WTC11 (cell line): Measurements from ENCODE around the gene MAST4. TPM values are rescaled to one million over a fixed set of nuclear protein-coding genes. Genes with fewer than 3 reads are reported as not detected.
"Not testable (repeated sequence)": the region's sequence is repeated elsewhere in the genome, so short reads cannot be mapped to it uniquely, and the experiment has no call there.

Source experiments
- ATAC-seq: fragments of 200-7000 bp; cut with Tn5 transposase; 2 replicates; pipeline ENCODE4 v1.10.0; 2021; ENCODE audit warnings: mild to moderate bottlenecking, moderate library complexity
- CTCF ChIA-PET: fragments of 300-600 bp; sonication (Branson Sonifier 250); formaldehyde crosslinking; loops from one replicate; lab custom pipeline; 2021; ENCODE audit warnings: antibody characterized with exemption; lab: Charles Lee
- POLR2A ChIA-PET: fragments of 350-600 bp; sonication (Branson Sonifier 250); formaldehyde crosslinking; loops from one replicate; lab custom pipeline; 2021; ENCODE audit warnings: antibody characterized with exemption; lab: Charles Lee
- DNase-seq: peaks from one replicate; pipeline ENCODE4 v3.0.0; 2021; ENCODE audit warnings: low spot score
- H3K27ac Mint-ChIP-seq: 2 replicates; pipeline ENCODE4 v1.8.0; 2021; ENCODE audit warnings: mixed read lengths
- H3K27me3 Mint-ChIP-seq: 2 replicates; pipeline ENCODE4 v1.8.0; 2021; ENCODE audit warnings: low read depth, mild to moderate bottlenecking, moderate library complexity, mixed read lengths
- H3K36me3 Mint-ChIP-seq: 2 replicates; pipeline ENCODE4 v1.8.0; 2021; ENCODE audit warnings: mixed read lengths
- H3K4me1 Mint-ChIP-seq: 2 replicates; pipeline ENCODE4 v1.8.0; 2022; ENCODE audit warnings: mixed read lengths
- H3K4me3 Mint-ChIP-seq: 2 replicates; pipeline ENCODE4 v1.8.0; 2021; ENCODE audit warnings: mild to moderate bottlenecking, moderate library complexity, mixed read lengths
- H3K9me3 Mint-ChIP-seq: 2 replicates; pipeline ENCODE4 v1.8.0; 2021; ENCODE audit warnings: mixed read lengths
- AR ChIP-seq: fragments of 250-450 bp; sonication (Bioruptor Pico); IDR thresholded peaks from 2 replicates; pipeline ENCODE4 v1.9.0; 2021; ENCODE audit warnings: mild to moderate bottlenecking
- ARID4B ChIP-seq: sonication (generic); formaldehyde crosslinking; IDR thresholded peaks from 2 replicates; pipeline ENCODE4 v1.8.0; 2023; ENCODE audit warnings: missing genetic modification reagents, mild to moderate bottlenecking, borderline replicate concordance
- CDX4 ChIP-seq: fragments of 250-450 bp; sonication (Bioruptor Pico); IDR thresholded peaks from 2 replicates; pipeline ENCODE4 v1.9.0; 2021; ENCODE audit warnings: moderate library complexity, mild to moderate bottlenecking, inconsistent platforms, borderline replicate concordance
- ESRRA ChIP-seq: sonication (generic); formaldehyde crosslinking; IDR thresholded peaks from 2 replicates; pipeline ENCODE4 v1.8.1; 2022; ENCODE audit warnings: mild to moderate bottlenecking, missing genetic modification reagents, borderline replicate concordance
- ETV6 ChIP-seq: sonication (generic); formaldehyde crosslinking; IDR thresholded peaks from 2 replicates; pipeline ENCODE4 v1.8.1; 2022; ENCODE audit warnings: mild to moderate bottlenecking, missing genetic modification reagents
- HMGXB4 ChIP-seq: sonication (generic); formaldehyde crosslinking; IDR thresholded peaks from 2 replicates; pipeline ENCODE4 v1.8.1; 2023; ENCODE audit warnings: mild to moderate bottlenecking, moderate library complexity, missing genetic modification reagents
- IRF2 ChIP-seq: sonication (generic); formaldehyde crosslinking; IDR thresholded peaks from 2 replicates; pipeline ENCODE4 v1.8.0; 2022; ENCODE audit warnings: low read depth, missing genetic modification reagents, borderline replicate concordance
- JAZF1 ChIP-seq: fragments of 250-450 bp; sonication (Bioruptor Pico); IDR thresholded peaks from 2 replicates; pipeline ENCODE4 v1.9.0; 2021; ENCODE audit warnings: moderate library complexity, mild to moderate bottlenecking, inconsistent platforms
- MXD4 ChIP-seq: fragments of 250-450 bp; sonication (Bioruptor Pico); IDR thresholded peaks from 2 replicates; pipeline ENCODE4 v1.8.0; 2021; ENCODE audit warnings: mild to moderate bottlenecking, moderate library complexity, borderline replicate concordance
- MYBL2 ChIP-seq: sonication (generic); formaldehyde crosslinking; IDR thresholded peaks from 2 replicates; pipeline ENCODE4 v1.8.1; 2023; ENCODE audit warnings: mild to moderate bottlenecking, moderate library complexity, missing genetic modification reagents
- NFATC4 ChIP-seq: fragments of 250-450 bp; sonication (Bioruptor Pico); IDR thresholded peaks from 2 replicates; pipeline ENCODE4 v1.9.0; 2021; ENCODE audit warnings: mild to moderate bottlenecking
- PRRX2 ChIP-seq: fragments of 250-450 bp; sonication (Bioruptor Pico); IDR thresholded peaks from 2 replicates; pipeline ENCODE4 v1.8.0; 2021; ENCODE audit warnings: mild to moderate bottlenecking
- SMAD4 ChIP-seq: sonication (generic); formaldehyde crosslinking; IDR thresholded peaks from 2 replicates; pipeline ENCODE4 v1.8.0; 2022; ENCODE audit warnings: mild to moderate bottlenecking, missing genetic modification reagents
- SOX15 ChIP-seq: fragments of 250-450 bp; sonication (Bioruptor Pico); IDR thresholded peaks from 2 replicates; pipeline ENCODE4 v1.9.0; 2021; ENCODE audit warnings: mild to moderate bottlenecking
- SP1 ChIP-seq: sonication (generic); formaldehyde crosslinking; conservative IDR thresholded peaks from 2 replicates; pipeline ENCODE4 v1.8.1; 2022; ENCODE audit warnings: missing genetic modification reagents
- TEAD4 ChIP-seq: sonication (generic); formaldehyde crosslinking; IDR thresholded peaks from 2 replicates; pipeline ENCODE4 v1.8.0; 2022; ENCODE audit warnings: mild to moderate bottlenecking, missing genetic modification reagents
- USF2 ChIP-seq: sonication (generic); formaldehyde crosslinking; IDR thresholded peaks from 2 replicates; pipeline ENCODE4 v1.8.1; 2023; ENCODE audit warnings: mild to moderate bottlenecking, missing genetic modification reagents, moderate library complexity
- ZNF232 ChIP-seq: sonication (generic); formaldehyde crosslinking; IDR thresholded peaks from 2 replicates; pipeline ENCODE4 v1.8.0; 2022; ENCODE audit warnings: mild to moderate bottlenecking, missing genetic modification reagents
- ZNF263 ChIP-seq: sonication (generic); formaldehyde crosslinking; IDR thresholded peaks from 2 replicates; pipeline ENCODE4 v1.8.1; 2022; ENCODE audit warnings: low read depth, mild to moderate bottlenecking, moderate library complexity, missing genetic modification reagents
- ZNF281 ChIP-seq: sonication (generic); formaldehyde crosslinking; IDR thresholded peaks from 2 replicates; pipeline ENCODE4 v1.8.0; 2023; ENCODE audit warnings: mild to moderate bottlenecking, missing genetic modification reagents
- ZNF423 ChIP-seq: fragments of 250-450 bp; sonication (Bioruptor Pico); IDR thresholded peaks from 2 replicates; pipeline ENCODE4 v2.1.2; 2022; ENCODE audit warnings: mild to moderate bottlenecking, moderate library complexity
- total RNA-seq: library from RNA; stranded (reverse); gene quantifications from 3 replicates; pipeline ENCODE4 v1.2.3, GENCODE V29; 2021

Gene MAST4
- total RNA-seq, 1 experiment from 2014 or later, result 8.0 TPM

- H3K4me1 Mint-ChIP-seq, H3K36me3 Mint-ChIP-seq, H3K4me3 Mint-ChIP-seq, ATAC-seq, POLR2A ChIA-PET, CTCF ChIA-PET, H3K27me3 Mint-ChIP-seq, DNase-seq, H3K27ac Mint-ChIP-seq: not testable (repeated sequence)
- H3K9me3 Mint-ChIP-seq, result peaks cover 15% of the 10 kb centered on the region
Observed at GRCh38 chr5:67173351-67173750, 577.2 kb downstream of the MAST4 start.

- 0 out of 2 replicates have a peak, but pooled peaks cover 3% of the 10 kb centered on the region for H3K4me1 Mint-ChIP-seq
- no peak overlapping the region for H3K27ac Mint-ChIP-seq
- no peaks in the 10 kb centered on the region for H3K27me3 Mint-ChIP-seq
- no peak for ATAC-seq
- TF ChIP-seq IRF2 (CRISPR knock-in tag) (no peak), ZNF263 (CRISPR knock-in tag) (no peak), MXD4 (CRISPR knock-in tag) (no peak), ZNF232 (no peak), NFATC4 (CRISPR knock-in tag) (no peak), JAZF1 (CRISPR knock-in tag) (no peak), AR (CRISPR knock-in tag) (no peak), ETV6 (CRISPR knock-in tag) (no peak), TEAD4 (no peak), ESRRA (CRISPR knock-in tag) (no peak), MYBL2 (CRISPR knock-in tag) (no peak), HMGXB4 (CRISPR knock-in tag) (no peak), USF2 (CRISPR knock-in tag) (no peak), CDX4 (no peak), SP1 (CRISPR knock-in tag) (no peak)
- ChIA-PET POLR2A (no interaction called here), CTCF (no interaction called here)
- no peak for DNase-seq
- H3K4me3 Mint-ChIP-seq, result no peak overlapping the region
- H3K9me3 Mint-ChIP-seq, result peaks cover 15% of the 10 kb centered on the region
- peaks cover 10% of the 10 kb centered on the region for H3K36me3 Mint-ChIP-seq
Observed at GRCh38 chr5:67173959-67174358, 577.8 kb downstream of the MAST4 start.

- peaks cover 15% of the 10 kb centered on the region for H3K9me3 Mint-ChIP-seq
- no peaks in the 10 kb centered on the region for H3K27me3 Mint-ChIP-seq
- no peak for ATAC-seq
- DNase-seq, result no peak
- ChIA-PET CTCF (no interaction called here), POLR2A (no interaction called here)
- no peak overlapping the region for H3K4me3 Mint-ChIP-seq
- H3K4me1 Mint-ChIP-seq, result peaks cover 13% of the 10 kb centered on the region
- H3K36me3 Mint-ChIP-seq, result peaks cover 10% of the 10 kb centered on the region
- H3K27ac Mint-ChIP-seq, result no peak overlapping the region
- no peak for TF ChIP-seq SMAD4
- TF ChIP-seq ETV6 (CRISPR knock-in tag), result no peak
- TF ChIP-seq ZNF281, result no peak
- no peak for TF ChIP-seq PRRX2 (CRISPR knock-in tag)
- no peak for TF ChIP-seq ZNF423
- TF ChIP-seq ARID4B (CRISPR knock-in tag), result no peak
- TF ChIP-seq SOX15 (CRISPR knock-in tag), result no peak
Observed at GRCh38 chr5:67176936-67177335, 580.7 kb downstream of the MAST4 start.
